NCI-H128 (cell line): Measurements from ENCODE around the gene RAVER1.
"Not testable (repeated sequence)": the region's sequence is repeated elsewhere in the genome, so short reads cannot be mapped to it uniquely, and the experiment has no call there.

ENCODE experiments used
- DNase-seq: peaks from one replicate; lab custom pipeline; 2025; ENCODE audit not compliant: unreplicated experiment; lab: John Stamatoyannopoulos, UW

The RAVER1 gene

GRCh38 chr19:10346509-10346908 is 13.2 kb upstream of the RAVER1 start:
- DNase-seq: no peak

DNA sequence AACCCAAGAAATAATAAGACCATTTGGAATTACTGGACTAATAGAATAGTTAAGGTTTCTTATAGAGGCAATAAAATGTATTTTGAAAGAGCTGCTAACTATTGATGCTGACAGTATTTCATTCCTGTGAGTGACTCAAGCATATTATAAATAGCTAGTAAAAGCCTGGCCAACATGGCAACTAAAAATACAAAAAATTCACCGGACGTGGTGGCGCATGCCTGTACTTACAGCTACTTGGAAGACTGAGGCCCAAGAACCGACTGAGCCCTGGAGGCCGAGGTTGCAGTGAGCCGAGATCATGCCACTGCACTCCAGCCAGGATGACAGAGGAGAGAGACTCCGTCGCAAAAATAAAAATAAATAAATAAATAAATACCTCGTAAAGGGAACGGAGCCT is 11.5 kb upstream of the RAVER1 start:
- DNase-seq: no peak

GRCh38 chr19:10343495-10343894 is 10.2 kb upstream of the RAVER1 start:
- no peak for DNase-seq

GRCh38 chr19:10339977-10340376 is 6.6 kb upstream of the RAVER1 start:
- no peak for DNase-seq

DNA sequence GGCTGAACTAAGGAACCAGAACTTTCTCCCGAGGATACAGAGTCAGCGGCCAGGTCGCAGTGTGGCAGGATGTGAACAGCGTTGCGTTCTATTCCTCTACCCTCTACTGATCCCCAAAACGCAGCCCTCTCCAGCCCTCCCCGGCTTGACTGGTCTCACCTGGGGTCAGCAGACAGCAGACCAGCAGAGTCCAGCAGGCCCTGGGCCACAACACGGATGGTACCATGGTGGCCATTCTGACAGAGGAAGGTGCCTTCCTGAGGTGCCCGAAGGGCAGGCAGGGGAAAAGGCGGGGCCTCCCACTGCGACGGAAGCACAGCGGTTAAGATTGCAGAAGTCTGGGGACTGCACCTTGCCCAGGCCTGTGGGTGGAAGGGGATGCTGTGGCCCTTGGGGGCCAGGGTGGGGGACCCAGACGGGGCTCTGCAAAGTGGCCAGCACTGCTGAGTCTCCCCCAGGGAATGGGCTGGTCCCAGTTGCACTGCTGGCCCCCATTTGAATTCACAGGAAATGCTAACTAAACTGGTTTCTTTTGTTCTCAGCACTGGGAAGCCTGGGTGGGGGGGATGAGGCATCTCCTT is 6.1 kb upstream of the RAVER1 start, which contains the start of gene ICAM3:
Gene ICAM3 (minus strand): TSS at position 245 of the 581 bp plus-strand sequence. CDS start 10 bp downstream, at position 235.
- no peak for DNase-seq

DNA sequence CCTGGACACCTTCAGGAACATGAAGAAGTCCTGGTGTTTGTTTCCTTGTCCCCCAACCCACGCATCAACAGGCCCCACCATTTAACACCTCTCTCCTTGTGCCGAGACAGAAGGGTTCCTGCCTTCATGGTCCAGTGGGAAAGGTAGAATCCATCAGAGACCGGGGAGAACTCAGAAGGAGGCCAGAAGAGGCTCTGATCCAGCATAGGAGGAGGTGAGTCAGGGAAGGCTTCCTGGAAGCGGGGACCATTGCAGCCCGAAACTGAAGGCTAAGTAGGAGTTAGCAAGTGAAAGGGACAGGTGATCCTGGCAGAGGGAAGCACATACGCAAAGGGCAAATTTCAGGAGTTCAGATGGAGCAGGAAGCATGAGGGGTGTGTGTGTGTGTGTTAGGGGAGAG is 5.6 kb upstream of the RAVER1 start:
- no peak for DNase-seq

GRCh38 chr19:10336725-10337124 is 3.4 kb upstream of the RAVER1 start:
- DNase-seq: not testable (repeated sequence)

- DNase-seq: no peak
Observed at GRCh38 chr19:10335352-10335985, 2.1 kb upstream of the RAVER1 start.

DNA sequence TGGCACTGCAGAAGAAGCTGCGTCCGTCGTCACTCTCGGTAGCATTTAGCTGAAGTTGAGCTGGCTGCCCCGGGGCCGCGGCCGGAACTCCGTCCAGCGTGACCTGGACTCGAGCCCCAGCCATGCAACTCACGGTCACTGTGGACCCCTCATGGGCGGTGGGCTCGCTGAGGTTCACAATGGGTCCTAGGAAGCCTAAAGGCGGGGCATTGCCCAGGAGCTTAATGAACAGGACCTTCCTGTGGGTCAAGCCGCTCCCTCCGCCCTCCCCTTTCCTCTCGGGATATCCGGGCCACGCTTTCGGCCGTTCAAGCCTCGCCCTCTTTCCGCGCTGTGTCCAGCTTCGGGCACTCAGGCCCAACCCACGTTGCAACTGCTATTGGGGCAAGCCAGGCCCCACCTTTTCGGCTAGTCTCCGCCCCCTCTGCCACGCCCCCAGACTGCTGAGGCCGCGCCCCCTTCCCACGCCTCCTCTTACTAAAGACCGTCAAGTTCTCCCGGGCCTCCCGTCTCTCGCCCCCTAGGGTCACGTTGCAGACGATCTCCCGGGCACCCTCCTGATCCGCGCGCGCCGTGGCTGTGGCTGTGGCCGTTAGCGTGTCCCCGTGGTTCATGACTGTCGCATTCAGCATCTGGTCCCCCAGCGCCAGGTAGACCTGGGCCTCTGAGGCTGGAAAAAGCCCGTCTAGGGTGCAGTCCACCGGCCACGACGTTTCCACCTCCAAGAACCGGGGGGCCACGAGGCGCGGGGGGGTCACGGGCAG is 1.4 kb upstream of the RAVER1 start:
- DNase-seq: no peak

GRCh38 chr19:10333758-10334587 is 644 bp upstream of the RAVER1 start:
- no peak for DNase-seq

- DNase-seq: no peak
Observed at GRCh38 chr19:10332158-10332964, 968 bp downstream of the RAVER1 start.

- no peak for DNase-seq
Observed at GRCh38 chr19:10329555-10329954, 3.8 kb downstream of the RAVER1 start.

DNA sequence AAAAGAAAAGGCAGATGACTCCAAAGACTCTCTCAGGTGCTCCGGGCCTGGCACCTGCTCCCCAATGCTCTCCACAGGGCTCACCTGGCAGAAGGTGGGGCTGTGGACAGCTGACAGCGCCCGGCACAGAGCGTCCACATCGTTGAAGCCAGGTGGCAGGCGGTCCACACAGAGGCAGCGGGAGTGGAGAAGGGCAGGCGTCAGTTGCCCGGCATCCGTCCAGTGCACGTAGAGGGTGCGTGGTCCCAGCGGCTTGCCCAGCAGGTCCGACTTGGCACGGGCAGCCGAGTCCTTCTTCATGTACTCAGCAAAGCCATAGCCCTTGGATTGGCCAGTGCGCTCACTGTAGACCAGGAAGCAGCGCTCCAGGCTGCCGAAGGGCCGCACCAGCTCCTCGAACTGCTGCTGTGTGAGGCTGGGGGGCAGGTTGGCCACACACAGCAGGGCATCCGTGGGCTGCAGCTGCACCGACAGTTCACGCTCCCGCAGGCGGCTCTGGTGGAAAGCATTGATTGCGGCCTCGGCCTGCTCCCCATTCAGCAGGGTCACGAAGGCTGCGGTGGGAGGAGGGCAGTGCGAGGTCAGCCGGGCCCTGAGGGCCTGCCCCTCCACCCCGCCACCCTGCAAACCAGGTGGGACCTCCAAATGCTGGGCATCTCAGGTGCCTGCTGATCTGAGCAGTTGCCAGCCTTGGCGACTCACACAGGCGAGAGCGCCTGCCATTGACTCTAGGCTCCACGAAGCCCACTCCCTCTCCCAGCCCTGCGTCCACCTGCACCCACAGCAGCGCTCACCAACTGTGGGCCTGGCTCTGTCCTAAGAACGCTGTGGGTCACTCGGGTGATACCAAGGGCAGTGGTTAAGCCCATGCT is 4.5 kb downstream of the RAVER1 start:
- DNase-seq: no peak

DNA sequence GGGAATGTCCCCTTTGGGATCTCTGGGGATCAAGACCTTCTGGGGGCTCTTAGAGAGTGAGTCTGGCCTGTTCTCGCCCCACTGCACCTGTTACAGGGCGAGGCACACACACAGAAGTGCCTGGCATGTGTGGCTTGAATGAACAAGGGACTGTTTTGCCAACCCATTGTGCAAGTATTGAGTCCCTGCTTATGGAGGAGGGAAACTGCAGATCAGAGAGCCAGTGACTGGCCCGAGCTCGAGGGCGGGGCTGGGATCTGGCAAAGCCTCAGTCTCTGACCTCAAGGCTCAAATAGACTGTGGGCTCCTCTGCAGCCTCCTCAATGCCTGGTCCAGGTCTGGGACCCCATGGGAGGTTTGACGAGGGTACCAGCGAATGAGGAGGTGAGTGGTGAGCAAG is 5.5 kb downstream of the RAVER1 start:
- no peak for DNase-seq

- DNase-seq: no peak
Observed at GRCh38 chr19:10325732-10326131, 7.6 kb downstream of the RAVER1 start.

GRCh38 chr19:10321874-10322835 is 11.2 kb downstream of the RAVER1 start:
- no peak for DNase-seq

DNA sequence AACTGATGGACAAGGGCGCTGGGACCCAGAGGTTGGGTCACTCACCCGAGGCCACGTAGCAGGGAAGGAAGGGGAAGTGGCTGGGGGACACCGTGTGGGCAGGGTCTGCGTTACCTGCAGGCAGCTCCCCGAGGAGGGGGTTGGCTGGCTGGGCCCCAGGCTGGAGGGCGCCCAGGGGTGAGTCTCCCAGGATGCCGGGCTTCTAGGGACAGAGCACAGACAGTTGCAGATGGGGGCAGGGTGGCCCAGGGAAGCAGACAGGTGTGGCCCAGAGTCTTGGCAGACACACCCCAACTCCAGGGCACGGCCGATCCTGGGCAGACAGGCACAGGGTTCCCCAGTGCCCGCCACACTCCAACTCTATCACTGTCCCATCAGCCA is 11.9 kb downstream of the RAVER1 start:
- no peak for DNase-seq

DNA sequence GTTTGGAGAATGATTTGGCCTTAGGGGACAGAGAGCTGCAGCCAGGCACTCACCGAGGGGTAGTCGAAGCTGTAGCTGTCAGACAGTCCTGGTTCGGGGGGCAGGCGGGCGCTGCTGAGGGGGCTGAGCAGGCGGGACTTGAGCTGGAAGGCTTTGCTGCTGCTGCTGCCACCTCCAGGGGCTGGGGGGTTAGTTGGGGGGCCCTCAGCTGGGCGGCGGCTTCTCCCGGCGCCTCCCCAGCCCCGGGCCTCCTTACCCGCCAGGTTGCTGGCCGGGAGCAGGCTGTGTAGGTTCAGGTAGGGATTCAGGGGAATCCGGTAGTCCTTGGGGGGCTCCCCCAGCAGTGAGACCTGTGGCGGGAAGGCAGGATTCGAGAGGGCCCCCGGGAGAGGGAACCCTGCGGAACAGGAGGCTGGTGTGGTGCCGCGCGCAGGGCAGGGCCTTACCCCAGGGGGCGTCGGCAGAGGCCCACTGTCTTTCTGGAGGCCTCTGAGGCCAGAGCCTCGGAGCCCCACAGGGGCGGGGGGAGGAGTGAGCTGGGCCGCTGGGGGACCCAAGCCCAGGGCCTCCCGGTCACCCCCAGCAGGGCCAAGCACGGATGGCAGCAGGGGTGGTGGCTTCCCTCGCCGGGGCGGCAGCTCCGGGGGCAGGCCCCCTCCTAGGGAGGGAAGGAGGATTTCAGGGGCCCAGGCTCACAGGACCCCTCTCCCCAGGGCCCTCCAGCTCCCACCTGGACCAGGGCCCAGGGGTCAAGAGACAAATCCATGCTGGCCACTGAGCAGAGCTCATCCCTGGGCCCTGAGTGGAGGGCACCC is 12.5 kb downstream of the RAVER1 start:
- no peak for DNase-seq
